HCT116 (cell line): ENCODE data around the gene TFF1. TPM values are rescaled to one million over a fixed set of nuclear protein-coding genes. Genes with fewer than 3 reads are reported as not detected.

ENCODE experiments used
- ATAC-seq: fragments of 200-7000 bp; cut with Tn5 transposase; 2 replicates; pipeline ENCODE4 v1.9.1; 2020; ENCODE audit warnings: mild to moderate bottlenecking, moderate library complexity
- BruUV-seq: library from RNA; stranded (reverse); fragments of 400-500 nt; replicated peaks from 2 replicates; lab custom pipeline; 2021; lab: Mats Ljungman, UMichigan
- CTCF ChIA-PET: fragments of 300-600 bp; sonication (Branson Sonifier 250); formaldehyde crosslinking; loops from one replicate; lab custom pipeline; 2021; ENCODE audit warnings: antibody characterized with exemption; lab: Charles Lee
- POLR2A ChIA-PET: fragments of 300-600, 350-600 bp; sonication (Branson Sonifier 250); formaldehyde crosslinking; loops from one replicate; lab custom pipeline; 2021; ENCODE audit warnings: antibody characterized with exemption; lab: Charles Lee
- RAD21 ChIA-PET, 2 experiments: fragments of 300-600 bp; sonication (Branson Sonifier 250); formaldehyde crosslinking; loops; one replicate each; lab custom pipeline; 2023; ENCODE audit warnings: low total read pairs in 2 of 2; ENCODE audit not compliant: uncharacterized antibody in 2 of 2, unreplicated experiment in 2 of 2, low non-redundant PET in 1 of 2; lab: Charles Lee
- DNase-seq: peaks from one replicate; pipeline ENCODE4 v3.0.0-alpha.2; 2010; ENCODE audit warnings: low read depth, low spot score
- H2AFZ ChIP-seq: fragments of 200-600 bp; shearing (Covaris generic), sonication (generic); 2 replicates; pipeline ENCODE4 v1.6.1; 2017; ENCODE audit warnings: low read depth, mixed run types, mixed read lengths, antibody characterized with exemption, low read length; ENCODE audit not compliant: poor library complexity, severe bottlenecking
- H3K27ac ChIP-seq: 2 replicates; pipeline ENCODE4 v1.5.1; 2012; ENCODE audit warnings: low read depth, low read length
- H3K27me3 ChIP-seq: fragments of 200-600 bp; sonication (generic); 2 replicates; pipeline ENCODE4 v1.6.1; 2016; ENCODE audit warnings: mixed run types, low read length, mixed read lengths; ENCODE audit not compliant: insufficient read depth
- H3K36me3 ChIP-seq, 2 experiments: fragments of 200-500 bp in 1 of 2; fragments of 200-600 bp in 1 of 2; sonication (Bioruptor generic) in 1 of 2; sonication (generic) in 1 of 2; 2 replicates each; pipeline versions ENCODE4 v1.5.1 to v1.6.1; 2014 to 2016; ENCODE audit warnings: low read length in 2 of 2, inconsistent platforms in 1 of 2, mixed read lengths in 1 of 2, mixed run types in 1 of 2; ENCODE audit not compliant: insufficient read depth in 2 of 2, control insufficient read depth in 1 of 2
- H3K4me1 ChIP-seq, 2 experiments: fragments of 200-600 bp in 1 of 2; sonication (generic) in 1 of 2; 2 replicates each; pipeline versions ENCODE4 v1.5.1 to v1.6.1; 2012 to 2017; ENCODE audit warnings: low read length in 2 of 2, inconsistent platforms in 1 of 2, mild to moderate bottlenecking in 1 of 2, mixed read lengths in 1 of 2, mixed run types in 1 of 2, moderate library complexity in 1 of 2; ENCODE audit not compliant: insufficient read depth in 2 of 2, control insufficient read depth in 1 of 2
- H3K4me2 ChIP-seq: fragments of 200-600 bp; sonication (generic); 2 replicates; pipeline ENCODE4 v1.6.1; 2017; ENCODE audit warnings: mixed run types, low read length, mixed read lengths
- H3K4me3 ChIP-seq, 2 experiments: fragments of 200-600 bp in 1 of 2; sonication (generic) in 1 of 2; replicated peaks in 1 of 2; 2 replicates each; pipeline ENCODE4 v1.5.1; 2011 to 2016; ENCODE audit warnings: low read length in 2 of 2, control low read depth in 1 of 2, low read depth in 1 of 2, mild to moderate bottlenecking in 1 of 2, mixed read lengths in 1 of 2, mixed run types in 1 of 2
- H3K79me2 ChIP-seq: fragments of 200-600 bp; sonication (generic); 2 replicates; pipeline ENCODE4 v1.6.1; 2017; ENCODE audit warnings: mild to moderate bottlenecking, mixed run types, low read length, moderate library complexity, mixed read lengths; ENCODE audit not compliant: insufficient read depth
- H3K9ac ChIP-seq: fragments of 200-600 bp; sonication (generic); 2 replicates; pipeline ENCODE4 v1.6.1; 2016; ENCODE audit warnings: low read length, mixed read lengths
- H3K9me2 ChIP-seq: fragments of 200-600 bp; sonication (generic), shearing (Covaris generic); 2 replicates; pipeline ENCODE4 v1.6.1; 2017; ENCODE audit warnings: mixed run types, mild to moderate bottlenecking, moderate library complexity; ENCODE audit not compliant: insufficient read depth
- H3K9me3 ChIP-seq, 2 experiments: fragments of 200-500 bp in 1 of 2; fragments of 200-600 bp in 1 of 2; sonication (Bioruptor generic) in 1 of 2; sonication (generic) in 1 of 2; 2 replicates each; pipeline ENCODE4 v1.6.1; 2014 to 2017; ENCODE audit warnings: low read length in 2 of 2, mixed read lengths in 2 of 2, inconsistent platforms in 1 of 2, low read depth in 1 of 2, mild to moderate bottlenecking in 1 of 2, mixed run types in 1 of 2, moderate library complexity in 1 of 2; ENCODE audit not compliant: control insufficient read depth in 1 of 2, insufficient read depth in 1 of 2
- H4K20me1 ChIP-seq: fragments of 200-600 bp; sonication (generic), shearing (Covaris generic); 2 replicates; pipeline ENCODE4 v1.6.1; 2017; ENCODE audit warnings: mixed run types, mild to moderate bottlenecking, moderate library complexity; ENCODE audit not compliant: insufficient read depth
- CBX3 ChIP-seq: IDR thresholded peaks from 2 replicates; pipeline ENCODE4 v1.6.1; 2012; ENCODE audit warnings: low read depth
- EGR1 ChIP-seq: IDR thresholded peaks from 2 replicates; pipeline ENCODE4 v1.6.1; 2012; ENCODE audit warnings: low read depth
- SP1 ChIP-seq: IDR thresholded peaks from 2 replicates; pipeline ENCODE4 v1.6.1; 2012; ENCODE audit warnings: low read depth
- ZBTB33 ChIP-seq: IDR thresholded peaks from 2 replicates; pipeline ENCODE4 v1.6.1; 2011; ENCODE audit warnings: mild to moderate bottlenecking, low read length, moderate library complexity; ENCODE audit not compliant: insufficient replicate concordance; ENCODE audit errors: extremely low read depth
- ZNF274 ChIP-seq: fragments of 200-500 bp; sonication (Bioruptor generic); IDR thresholded peaks from 2 replicates; pipeline ENCODE4 v1.6.1; 2014; ENCODE audit warnings: mild to moderate bottlenecking, low read depth, low read length, inconsistent platforms
- intact Hi-C: fragments of 100-400 bp; cut with micrococcal nuclease; formaldehyde crosslinking; loops from 2 replicates; pipeline ENCODE4 v1.10.0; 2022
- total RNA-seq: library from RNA; stranded (reverse); gene quantifications from one replicate; pipeline ENCODE4 v1.2.1, GENCODE V29; 2021; ENCODE audit not compliant: unreplicated experiment

TFF1 gene
- total RNA-seq, 1 experiment from 2014 or later = 0.61 TPM

DNA sequence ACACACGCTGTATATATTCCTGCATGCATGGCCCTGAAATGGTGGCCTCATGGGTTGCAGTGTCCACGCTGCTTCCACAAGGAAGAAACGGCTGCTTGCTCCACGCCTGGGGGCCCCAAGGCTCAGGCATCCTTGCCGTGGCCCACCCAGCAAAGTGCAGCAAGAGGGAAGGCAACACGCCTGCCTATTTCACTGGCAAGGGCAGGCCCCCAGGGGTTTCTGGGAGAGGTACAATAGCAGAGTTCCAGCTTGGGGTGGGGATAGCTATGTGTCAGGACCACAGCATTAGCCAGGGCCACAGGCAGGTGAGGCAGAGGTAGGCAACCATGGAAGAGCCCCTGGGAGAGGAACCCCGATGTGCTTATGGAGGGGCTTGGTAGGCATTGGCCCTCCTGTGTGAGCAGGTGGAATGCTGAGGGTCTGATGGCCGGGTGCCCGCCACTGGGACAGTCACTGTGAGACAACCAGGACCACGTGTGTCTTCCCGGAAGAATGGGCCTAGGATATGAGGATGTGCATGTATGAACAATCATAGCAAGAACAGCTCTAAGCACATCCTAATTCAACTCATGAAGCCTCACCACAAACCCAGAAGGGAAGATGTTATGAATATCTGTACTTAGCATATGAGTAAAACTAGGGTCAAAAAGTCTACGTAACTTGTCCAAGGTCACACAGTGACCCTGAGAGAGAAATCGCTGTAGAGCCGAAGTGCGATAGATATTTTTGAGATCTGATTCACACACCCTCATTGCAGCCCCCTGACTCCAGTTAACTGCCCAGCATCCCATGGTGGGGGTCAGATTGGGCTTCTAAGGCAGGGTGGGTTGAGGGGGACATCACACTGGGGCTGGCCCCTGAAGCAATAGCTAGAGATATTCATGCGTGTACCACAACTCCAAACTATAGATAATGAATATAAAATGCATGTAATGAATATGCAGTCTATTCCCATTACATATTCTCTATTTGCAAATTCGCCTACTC lies 27.3 kb downstream of the TFF1 start:
- H2AFZ ChIP-seq = no peak overlapping the region
- H3K9me3 ChIP-seq = no peaks in the 10 kb centered on the region
- no peak for ATAC-seq
- BruUV-seq = no TSS peak
- no peaks in the 10 kb centered on the region for H3K27me3 ChIP-seq
- DNase-seq = no peak
- TF ChIP-seq SP1 (no peak), EGR1 (no peak), CBX3 (no peak), ZBTB33 (no peak), ZNF274 (no peak)
- ChIA-PET RAD21 (no interaction called here), POLR2A (no interaction called here), CTCF (interaction anchor here (1.8 kb wide), 1 partner anchor 29 kb away, joined by 8 read pairs; no protein-coding TSS in a partner anchor)
- H3K9ac ChIP-seq = no peak overlapping the region
- no peaks in the 10 kb centered on the region for H3K79me2 ChIP-seq
- H3K4me2 ChIP-seq = no peak overlapping the region
- H3K9me2 ChIP-seq = no peaks in the 10 kb centered on the region
- H3K4me3 ChIP-seq = no peak overlapping the region
- H3K27ac ChIP-seq = no peak overlapping the region
- intact Hi-C loops = loop anchor here (1.0 to 10.0 kb wide), 2 partner anchors 116 to 194 kb away; no protein-coding TSS in a partner anchor
- H3K4me1 ChIP-seq = peaks cover 0 to 10% of the 10 kb centered on the region in 2 experiments; a peak in 3 of 4 replicates
- H3K36me3 ChIP-seq = no peaks in the 10 kb centered on the region
- no peaks in the 10 kb centered on the region for H4K20me1 ChIP-seq
